NCI-H1694 (cell line): ENCODE results near the gene ZNF532.

ENCODE experiments used
- DNase-seq: peaks from one replicate; lab custom pipeline; 2025; lab: John Stamatoyannopoulos, UW

The ZNF532 gene

DNA sequence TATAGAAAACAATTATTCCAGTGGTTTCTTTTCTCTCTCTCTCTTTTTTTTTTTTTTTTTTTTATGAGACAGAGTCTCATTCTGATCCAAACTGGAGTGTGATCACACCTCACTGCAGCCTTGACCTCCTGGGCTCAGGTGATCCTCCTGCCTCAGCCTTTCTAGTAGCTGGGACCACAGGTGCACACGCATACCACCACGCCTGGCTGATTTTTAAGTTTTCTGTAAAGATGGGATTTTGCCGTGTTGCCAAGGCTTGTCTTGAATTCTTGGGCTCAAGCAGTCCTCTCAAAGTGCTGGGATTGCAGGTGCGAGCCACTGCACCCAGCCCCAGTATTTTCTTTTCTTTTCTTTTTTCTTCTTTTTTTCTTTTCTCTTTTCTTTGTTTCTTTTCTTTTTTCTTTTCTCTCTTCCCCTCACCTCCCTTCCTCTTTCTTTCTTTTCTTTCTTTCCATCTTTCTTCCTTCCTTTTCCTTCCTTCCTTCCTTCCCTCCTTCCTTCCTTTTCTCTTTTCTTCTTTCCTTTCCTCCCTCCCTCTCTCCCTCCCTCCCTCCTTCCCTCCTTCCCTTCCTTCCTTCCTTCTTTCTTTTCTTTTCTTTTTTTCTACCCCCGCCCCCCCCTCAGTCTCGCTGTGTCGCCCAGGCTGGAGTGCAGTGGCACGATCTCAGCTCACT, 76.9 kb downstream of the ZNF532 start:
- no peak for DNase-seq

GRCh38 chr18:58943896-58944295, 79.2 kb downstream of the ZNF532 start:
- DNase-seq: no peak

DNA sequence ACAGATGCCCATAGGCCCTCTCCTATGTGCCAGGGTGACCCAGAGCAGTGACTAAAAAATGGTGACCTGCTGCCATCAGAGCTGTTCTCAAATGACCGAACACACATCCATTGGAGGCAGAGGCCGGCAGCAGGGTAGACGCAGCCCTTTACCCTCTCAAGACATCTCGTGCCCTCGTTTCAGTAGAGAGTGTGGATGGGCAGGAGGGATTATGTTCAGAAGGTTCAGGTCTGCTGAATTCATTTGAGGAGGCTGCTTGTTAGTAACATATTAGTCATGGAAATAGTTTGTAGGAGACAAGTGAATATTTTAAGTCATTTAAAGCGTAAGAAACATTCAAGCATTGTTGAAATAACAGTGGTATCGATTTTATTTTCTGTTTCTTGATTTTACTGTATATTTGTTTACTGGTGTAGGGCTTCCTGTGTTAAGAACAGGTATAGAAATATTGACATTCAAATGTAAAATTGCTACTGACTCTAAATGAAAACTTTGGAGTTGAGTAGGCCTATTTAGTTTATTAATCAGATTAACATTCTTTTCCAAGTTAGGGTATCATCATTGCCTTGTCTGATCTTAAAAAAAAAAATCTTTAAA, 82.6 kb downstream of the ZNF532 start:
- no peak for DNase-seq

GRCh38 chr18:58949031-58949430, 84.4 kb downstream of the ZNF532 start:
- DNase-seq: no peak

GRCh38 chr18:58951986-58952702, 87.5 kb downstream of the ZNF532 start:
- DNase-seq: no peak

- no peak for DNase-seq
Measured at GRCh38 chr18:58952858-58953257, 88.2 kb downstream of the ZNF532 start.

GRCh38 chr18:58953627-58954026, 89.0 kb downstream of the ZNF532 start:
- DNase-seq: no peak

- DNase-seq: no peak
Measured at GRCh38 chr18:58955001-58955400, 90.3 kb downstream of the ZNF532 start.

DNA sequence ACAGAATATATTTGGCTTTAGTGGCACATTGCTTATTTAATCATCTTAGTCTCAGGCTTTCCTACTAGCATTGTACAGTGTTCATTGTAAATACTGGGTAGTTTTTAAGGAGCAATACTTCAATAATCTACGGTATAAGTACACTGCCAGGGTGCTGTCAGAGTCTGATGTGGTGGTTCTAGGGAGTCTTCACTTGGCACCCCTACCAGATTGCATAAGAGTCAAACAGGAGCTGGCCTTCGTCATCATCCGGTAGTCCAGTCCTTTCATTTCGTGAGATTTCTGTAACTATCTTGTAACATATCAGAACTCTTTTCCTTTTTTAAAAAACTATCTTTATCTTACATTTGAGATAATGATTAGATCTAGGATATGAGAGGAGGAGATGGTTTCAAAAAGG, 91.1 kb downstream of the ZNF532 start:
- no peak for DNase-seq

DNA sequence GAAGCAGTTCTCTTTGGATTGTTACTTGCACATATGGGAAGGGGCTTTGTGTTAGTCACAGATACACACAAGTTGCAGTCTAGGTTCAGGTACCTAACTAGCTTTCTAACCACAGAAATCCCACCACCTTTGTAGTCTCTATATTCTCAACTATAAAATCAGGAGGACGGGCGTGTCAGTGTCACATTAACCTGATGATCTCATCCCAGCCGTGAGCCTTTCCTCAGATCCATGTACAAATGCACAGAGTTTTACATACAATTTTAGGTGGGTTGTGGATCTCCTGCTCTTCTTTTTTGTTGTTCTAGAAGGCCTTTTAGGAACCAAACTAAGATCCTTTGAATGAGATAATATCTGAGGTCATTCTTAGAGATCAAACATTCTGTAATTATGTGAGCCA, 94.0 kb downstream of the ZNF532 start:
- DNase-seq: no peak

DNA sequence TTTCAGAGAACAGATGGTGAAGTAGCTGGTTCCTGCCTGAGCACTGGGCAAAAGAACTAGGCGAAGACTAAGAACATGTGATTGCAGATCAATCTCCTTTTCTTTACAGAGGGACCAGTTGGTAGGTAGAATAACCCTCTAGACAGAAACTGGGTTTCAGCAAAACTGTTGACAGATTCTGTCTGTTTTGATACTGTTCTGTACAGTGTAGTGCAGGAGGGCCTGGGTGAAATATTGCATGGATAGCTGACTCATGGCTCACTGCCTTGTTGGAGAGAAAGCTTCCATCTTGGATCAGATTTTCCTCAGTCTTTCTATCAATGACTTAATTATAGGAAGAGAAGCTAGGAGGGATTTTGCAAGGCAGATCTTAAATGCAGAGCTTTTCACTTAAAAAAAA, 95.8 kb downstream of the ZNF532 start:
- DNase-seq: no peak

DNA sequence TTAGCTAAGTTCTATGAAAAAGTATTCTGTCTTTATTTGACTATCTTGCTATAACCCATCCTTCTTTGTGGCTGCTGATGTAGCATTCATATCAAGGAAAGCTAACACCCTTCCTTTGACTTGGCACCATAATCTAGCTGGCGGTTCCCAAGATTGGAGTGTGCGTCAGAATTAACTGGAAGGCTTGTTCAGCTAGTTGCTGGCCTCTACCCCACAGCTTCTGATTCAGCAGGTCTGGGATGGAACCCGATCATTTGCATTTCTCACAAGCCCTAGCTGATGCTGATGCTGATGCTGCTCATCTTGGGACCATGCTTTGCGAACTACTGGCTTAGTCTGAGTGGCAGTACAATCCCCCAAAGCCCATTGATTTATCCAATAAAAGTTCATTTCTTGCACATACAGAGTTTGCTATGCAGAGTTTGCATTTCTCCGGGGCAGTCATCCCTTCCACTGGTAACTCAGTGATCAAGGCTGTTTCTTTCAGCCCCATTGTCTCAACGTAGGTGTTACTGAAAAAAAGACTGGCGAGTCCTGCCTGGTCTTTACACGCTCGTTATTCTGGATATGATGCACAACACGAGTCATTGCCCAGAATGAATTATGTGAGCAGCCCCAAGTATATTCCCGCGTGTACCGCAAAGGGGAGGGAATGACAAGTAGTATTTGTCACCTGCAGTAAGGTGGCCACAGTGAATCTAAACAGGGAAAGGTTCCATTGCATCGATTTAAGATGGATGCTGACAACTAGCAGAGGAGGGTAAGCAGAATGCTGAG, 96.5 kb downstream of the ZNF532 start:
- DNase-seq: no peak

DNA sequence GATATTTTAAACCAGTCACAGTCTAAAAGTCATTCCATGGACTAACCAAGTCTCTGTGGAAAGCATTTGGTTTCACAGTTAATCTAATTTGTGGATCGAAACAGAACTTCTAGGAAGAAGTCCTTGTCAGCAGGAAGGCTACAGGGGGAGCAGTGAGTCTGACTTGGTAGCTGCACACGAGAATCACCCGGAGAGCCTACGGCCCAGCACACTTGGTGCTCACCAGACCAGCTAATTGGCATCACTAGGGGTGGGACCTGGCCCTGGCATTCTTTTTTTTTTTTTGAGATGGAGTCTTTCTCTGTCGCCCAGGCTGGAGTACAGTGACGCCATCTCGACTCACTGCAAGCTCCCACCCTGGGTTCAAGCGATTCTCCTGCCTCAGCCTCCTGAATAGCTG, 97.7 kb downstream of the ZNF532 start:
- DNase-seq: no peak

DNA sequence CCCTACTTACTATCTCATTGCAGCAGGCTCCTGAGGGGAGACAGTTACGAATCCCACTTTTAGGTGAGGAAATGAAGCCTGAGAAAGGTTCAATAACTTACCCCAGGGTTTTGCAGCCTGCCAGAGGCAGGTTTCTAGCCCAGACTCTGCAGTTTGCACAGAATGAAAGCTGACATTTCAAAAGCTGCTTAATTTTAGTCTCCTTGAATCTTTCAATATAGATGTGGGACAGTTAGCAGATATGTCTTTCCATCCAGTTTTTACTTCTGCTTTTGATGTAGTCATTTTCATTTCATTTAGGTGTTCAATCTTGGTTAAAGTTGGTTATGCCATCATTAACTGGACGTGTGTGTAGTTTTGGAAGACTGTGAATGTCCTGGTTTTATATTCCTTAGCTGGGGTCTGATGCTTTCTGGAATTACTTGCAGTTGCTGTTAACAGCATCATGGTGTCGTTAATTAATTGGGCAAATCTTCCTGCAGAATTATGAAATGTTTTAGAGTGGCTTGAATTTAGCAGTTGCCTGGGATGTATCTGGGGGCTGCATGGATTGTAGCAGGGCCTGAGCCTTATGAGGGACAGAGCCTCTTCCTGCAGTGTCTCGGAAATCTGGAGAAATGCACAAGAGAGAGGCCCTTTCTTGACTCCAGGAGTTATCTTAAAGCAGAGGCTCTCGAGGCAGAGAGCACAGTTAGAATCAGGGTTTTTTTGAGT, 100.8 kb downstream of the ZNF532 start:
- DNase-seq: no peak

DNA sequence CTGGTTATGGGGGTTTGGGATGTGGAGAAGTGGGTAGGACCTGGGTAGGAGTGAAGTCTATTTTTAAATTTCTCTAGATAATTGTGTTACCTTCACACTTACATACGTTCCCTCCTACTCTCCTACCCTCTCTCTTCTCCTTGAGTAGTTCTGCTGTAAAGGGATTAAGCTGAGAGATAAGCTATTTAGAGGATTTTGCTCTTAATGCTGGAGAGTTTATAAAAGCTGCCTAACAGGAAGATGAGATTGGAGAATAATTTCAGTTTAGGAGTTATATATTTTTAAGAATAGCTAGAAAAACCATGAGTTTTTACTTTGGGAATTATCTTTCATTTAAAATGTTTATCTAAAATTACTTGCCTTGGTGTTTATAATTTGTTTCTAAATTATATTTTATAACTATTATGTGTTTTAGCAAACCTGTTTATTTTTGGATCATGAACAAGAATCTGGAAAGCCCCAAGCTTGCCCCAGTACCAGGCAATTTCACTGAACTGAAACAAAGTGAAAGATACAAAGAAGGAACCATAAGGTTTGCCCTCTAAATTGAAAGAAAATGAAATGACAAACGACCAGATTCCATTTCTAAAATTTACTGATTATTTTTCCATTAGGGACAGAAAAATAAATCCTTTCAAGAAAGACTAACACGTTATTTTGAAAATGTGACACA, 101.5 kb downstream of the ZNF532 start:
- DNase-seq: no peak

- DNase-seq: no peak
Measured at GRCh38 chr18:58966704-58967103, 102.0 kb downstream of the ZNF532 start.

GRCh38 chr18:58967751-58968254, 103.1 kb downstream of the ZNF532 start:
- no peak for DNase-seq

- no peak for DNase-seq
Measured at GRCh38 chr18:58970943-58971790, 106.5 kb downstream of the ZNF532 start.

- DNase-seq: no peak
Measured at GRCh38 chr18:58975296-58975695, 110.6 kb downstream of the ZNF532 start.

GRCh38 chr18:58975781-58976180, 111.1 kb downstream of the ZNF532 start:
- DNase-seq: no peak
